Measurements from ENCODE around the gene FLNC. TPM values are rescaled to one million over a fixed set of nuclear protein-coding genes. Genes with fewer than 3 reads are reported as not detected.

The FLNC gene
- total and polyA plus RNA-seq, 2 experiments from 2014 or later: 46.6 to 60.7 TPM

- no peak overlapping the region for H3K4me2 ChIP-seq
- H3K9me2 ChIP-seq (replicated peaks; ENCODE audit: insufficient read depth): no peaks in the 10 kb centered on the region
- peaks cover 5% of the 10 kb centered on the region for H3K27me3 ChIP-seq
- no peaks in the 10 kb centered on the region for H4K20me1 ChIP-seq (ENCODE audit: insufficient read depth, poor library complexity, severe bottlenecking)
- no peak for DNase-seq (ENCODE audit: low spot score)
- TF ChIP-seq CTCF (IDR thresholded peaks at IDR 0.05; ENCODE audit: poor library complexity) (no peak), EZH2 (IDR thresholded peaks at IDR 0.05; ENCODE audit: borderline replicate concordance) (no peak), EZH2phosphoT487 (IDR thresholded peaks at IDR 0.05; ENCODE audit: low read depth, severe bottlenecking, unreplicated experiment) (no peak)
- H3K9me3 ChIP-seq (ENCODE audit: low read depth): no peaks in the 10 kb centered on the region
- no peak overlapping the region for H3K27ac ChIP-seq
- no peak overlapping the region for H3K4me3 ChIP-seq
- WGBS (ENCODE audit: low lambda C conversion rate, missing lambda C conversion rate): 98% methylated on average over 9 of the region's 11 CpGs
- H2AFZ ChIP-seq: no peak overlapping the region
- H3K36me3 ChIP-seq (replicated peaks; ENCODE audit: insufficient read depth, low read depth): no peaks in the 10 kb centered on the region
- no peaks in the 10 kb centered on the region for H3K79me2 ChIP-seq
- no peaks in the 10 kb centered on the region for H3K4me1 ChIP-seq (ENCODE audit: insufficient read depth)
Measured at GRCh38 chr7:128891942-128892269, 61.7 kb downstream of the FLNC start.

- no peak overlapping the region for H3K27ac ChIP-seq
- peaks cover 5% of the 10 kb centered on the region for H3K27me3 ChIP-seq
- TF ChIP-seq EZH2phosphoT487 (IDR thresholded peaks at IDR 0.05; ENCODE audit: low read depth, severe bottlenecking, unreplicated experiment): no peak
- TF ChIP-seq EZH2 (IDR thresholded peaks at IDR 0.05; ENCODE audit: borderline replicate concordance): no peak
- TF ChIP-seq CTCF (IDR thresholded peaks at IDR 0.05; ENCODE audit: poor library complexity): no peak
- no peak overlapping the region for H3K4me3 ChIP-seq
- H3K4me2 ChIP-seq: no peak overlapping the region
- no peaks in the 10 kb centered on the region for H3K79me2 ChIP-seq
- no peaks in the 10 kb centered on the region for H3K4me1 ChIP-seq (ENCODE audit: insufficient read depth)
- DNase-seq (ENCODE audit: low spot score): no peak
- H3K9me3 ChIP-seq (ENCODE audit: low read depth): no peaks in the 10 kb centered on the region
- H3K36me3 ChIP-seq (replicated peaks; ENCODE audit: insufficient read depth, low read depth): no peaks in the 10 kb centered on the region
- H2AFZ ChIP-seq: no peak overlapping the region
- no peaks in the 10 kb centered on the region for H4K20me1 ChIP-seq (ENCODE audit: insufficient read depth, poor library complexity, severe bottlenecking)
- 94% methylated on average over 9 of the region's 13 CpGs for WGBS (ENCODE audit: low lambda C conversion rate, missing lambda C conversion rate)
- H3K9me2 ChIP-seq (replicated peaks; ENCODE audit: insufficient read depth): no peaks in the 10 kb centered on the region
Measured at GRCh38 chr7:128892521-128893250, 62.5 kb downstream of the FLNC start.

- H3K9me3 ChIP-seq (ENCODE audit: low read depth): no peaks in the 10 kb centered on the region
- no peaks in the 10 kb centered on the region for H3K9me2 ChIP-seq (replicated peaks; ENCODE audit: insufficient read depth)
- no peaks in the 10 kb centered on the region for H3K79me2 ChIP-seq
- peaks cover 5% of the 10 kb centered on the region for H3K27me3 ChIP-seq
- DNase-seq (ENCODE audit: low spot score): no peak
- no peaks in the 10 kb centered on the region for H3K4me1 ChIP-seq (ENCODE audit: insufficient read depth)
- H3K27ac ChIP-seq: no peak overlapping the region
- TF ChIP-seq CTCF (IDR thresholded peaks at IDR 0.05; ENCODE audit: poor library complexity) (no peak), EZH2 (IDR thresholded peaks at IDR 0.05; ENCODE audit: borderline replicate concordance) (no peak), EZH2phosphoT487 (IDR thresholded peaks at IDR 0.05; ENCODE audit: low read depth, severe bottlenecking, unreplicated experiment) (no peak)
- no peak overlapping the region for H3K4me2 ChIP-seq
- H3K4me3 ChIP-seq: no peak overlapping the region
- WGBS (ENCODE audit: low lambda C conversion rate, missing lambda C conversion rate): 93% methylated on average over 23 of the region's 23 CpGs
- H4K20me1 ChIP-seq (ENCODE audit: insufficient read depth, poor library complexity, severe bottlenecking): no peaks in the 10 kb centered on the region
- H3K36me3 ChIP-seq (replicated peaks; ENCODE audit: insufficient read depth, low read depth): no peaks in the 10 kb centered on the region
- H2AFZ ChIP-seq: no peak overlapping the region
Measured at GRCh38 chr7:128893251-128894100, 63.3 kb downstream of the FLNC start.

Data from hepatocyte (in vitro differentiated cells).